ENCODE results near the gene SDK1. TPM values are rescaled to one million over a fixed set of nuclear protein-coding genes. Genes with fewer than 3 reads are reported as not detected.

SDK1 gene
- total RNA-seq, 1 donor from 2014 or later = 2.2 TPM

GRCh38 chr7:4200546-4201094, 899.6 kb downstream of the SDK1 start:
- no peak for ATAC-seq (ENCODE audit: poor library complexity)
- intact Hi-C loops (cut with DNase I) = no loop called here
- DNase-seq = no peak

- DNase-seq (no peak), ATAC-seq (ENCODE audit: poor library complexity) (no peak)
- intact Hi-C loops (cut with DNase I) = no loop called here
Measured at GRCh38 chr7:4201566-4201965, 900.5 kb downstream of the SDK1 start.

- ATAC-seq (ENCODE audit: poor library complexity) (no peak), DNase-seq (no peak)
- intact Hi-C loops (cut with DNase I) = no loop called here
Measured at GRCh38 chr7:4202154-4202736, 901.2 kb downstream of the SDK1 start.

GRCh38 chr7:4202954-4203353, 901.9 kb downstream of the SDK1 start:
- no peak for DNase-seq

GRCh38 chr7:4203626-4204512, 902.8 kb downstream of the SDK1 start:
- no peak for ATAC-seq (ENCODE audit: poor library complexity)
- no peak for DNase-seq
- intact Hi-C loops (cut with DNase I) = no loop called here

More at GRCh38 chr7:4202954-4203353, 901.9 kb downstream of the SDK1 start:
- intact Hi-C loops (cut with DNase I) = no loop called here
- ATAC-seq (ENCODE audit: poor library complexity) = no peak

- ATAC-seq (ENCODE audit: poor library complexity) (no peak), DNase-seq (no peak)
- intact Hi-C loops (cut with DNase I) = no loop called here
Measured at GRCh38 chr7:4204513-4205165, 903.6 kb downstream of the SDK1 start.

GRCh38 chr7:4205828-4206227, 904.8 kb downstream of the SDK1 start:
- no peak for ATAC-seq (ENCODE audit: poor library complexity)
- intact Hi-C loops (cut with DNase I) = no loop called here
- no peak for DNase-seq

- ATAC-seq (ENCODE audit: poor library complexity) = no peak
- DNase-seq = no peak
- intact Hi-C loops (cut with DNase I) = no loop called here
Measured at GRCh38 chr7:4207011-4207410, 906.0 kb downstream of the SDK1 start.

GRCh38 chr7:4208086-4208485, 907.0 kb downstream of the SDK1 start:
- ATAC-seq (ENCODE audit: poor library complexity) (no peak), DNase-seq (no peak)
- intact Hi-C loops (cut with DNase I) = no loop called here

GRCh38 chr7:4208586-4208985, 907.5 kb downstream of the SDK1 start:
- no peak for ATAC-seq (ENCODE audit: poor library complexity)
- DNase-seq = no peak
- intact Hi-C loops (cut with DNase I) = no loop called here

- no peak for DNase-seq
- no peak for ATAC-seq (ENCODE audit: poor library complexity)
- intact Hi-C loops (cut with DNase I) = no loop called here
Measured at GRCh38 chr7:4209126-4209525, 908.1 kb downstream of the SDK1 start.

GRCh38 chr7:4209966-4210365, 908.9 kb downstream of the SDK1 start:
- DNase-seq = no peak
- ATAC-seq (ENCODE audit: poor library complexity) = no peak
- intact Hi-C loops (cut with DNase I) = no loop called here

- no peak for DNase-seq
- intact Hi-C loops (cut with DNase I) = no loop called here
- no peak for ATAC-seq (ENCODE audit: poor library complexity)
Measured at GRCh38 chr7:4210821-4211220, 909.8 kb downstream of the SDK1 start.

- intact Hi-C loops (cut with DNase I) = no loop called here
- DNase-seq = no peak
- no peak for ATAC-seq (ENCODE audit: poor library complexity)
Measured at GRCh38 chr7:4211261-4211660, 910.2 kb downstream of the SDK1 start.

- intact Hi-C loops (cut with DNase I) = no loop called here
- no peak for ATAC-seq (ENCODE audit: poor library complexity)
- DNase-seq = no peak
Measured at GRCh38 chr7:4212376-4212775, 911.3 kb downstream of the SDK1 start.

GRCh38 chr7:4214291-4215155, 913.5 kb downstream of the SDK1 start:
- DNase-seq (no peak), ATAC-seq (ENCODE audit: poor library complexity) (no peak)
- intact Hi-C loops (cut with DNase I) = no loop called here

- ATAC-seq (ENCODE audit: poor library complexity) (no peak), DNase-seq (no peak)
- intact Hi-C loops (cut with DNase I) = no loop called here
Measured at GRCh38 chr7:4215176-4215720, 914.2 kb downstream of the SDK1 start.

GRCh38 chr7:4216016-4216415, 915.0 kb downstream of the SDK1 start:
- ATAC-seq (ENCODE audit: poor library complexity) (no peak), DNase-seq (no peak)
- intact Hi-C loops (cut with DNase I) = no loop called here

All from Right ventricle myocardium superior (tissue), 1 donor.